ENCODE data around the gene GNAS.

DNA sequence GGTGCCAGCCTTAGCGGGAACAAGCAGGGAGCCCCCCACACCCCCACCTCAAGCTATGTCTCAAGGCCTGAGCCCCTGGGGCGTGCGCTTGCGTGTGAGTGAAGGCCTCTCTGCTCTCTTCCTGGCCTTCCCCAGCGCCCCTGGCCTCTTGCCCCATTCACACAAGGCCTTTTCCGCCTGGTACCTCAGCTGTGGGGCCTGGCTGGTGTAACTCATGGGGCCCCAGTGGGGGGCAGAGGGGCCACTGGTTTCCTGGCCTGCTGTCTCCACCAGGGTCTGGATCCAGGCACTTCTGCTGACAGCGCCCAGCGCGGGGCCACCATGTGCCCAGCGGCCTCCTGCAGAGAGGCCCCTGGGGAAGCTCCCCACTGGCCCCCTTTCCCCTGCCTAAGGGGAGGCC lies 36.5 kb upstream of the GNAS start:
- TF ChIP-seq, protein P1, sequence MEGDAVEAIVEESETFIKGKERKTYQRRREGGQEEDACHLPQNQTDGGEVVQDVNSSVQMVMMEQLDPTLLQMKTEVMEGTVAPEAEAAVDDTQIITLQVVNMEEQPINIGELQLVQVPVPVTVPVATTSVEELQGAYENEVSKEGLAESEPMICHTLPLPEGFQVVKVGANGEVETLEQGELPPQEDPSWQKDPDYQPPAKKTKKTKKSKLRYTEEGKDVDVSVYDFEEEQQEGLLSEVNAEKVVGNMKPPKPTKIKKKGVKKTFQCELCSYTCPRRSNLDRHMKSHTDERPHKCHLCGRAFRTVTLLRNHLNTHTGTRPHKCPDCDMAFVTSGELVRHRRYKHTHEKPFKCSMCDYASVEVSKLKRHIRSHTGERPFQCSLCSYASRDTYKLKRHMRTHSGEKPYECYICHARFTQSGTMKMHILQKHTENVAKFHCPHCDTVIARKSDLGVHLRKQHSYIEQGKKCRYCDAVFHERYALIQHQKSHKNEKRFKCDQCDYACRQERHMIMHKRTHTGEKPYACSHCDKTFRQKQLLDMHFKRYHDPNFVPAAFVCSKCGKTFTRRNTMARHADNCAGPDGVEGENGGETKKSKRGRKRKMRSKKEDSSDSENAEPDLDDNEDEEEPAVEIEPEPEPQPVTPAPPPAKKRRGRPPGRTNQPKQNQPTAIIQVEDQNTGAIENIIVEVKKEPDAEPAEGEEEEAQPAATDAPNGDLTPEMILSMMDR (IDR thresholded peaks at IDR 0.05), result no peak
- TF ChIP-seq POLR2A (IDR thresholded peaks at IDR 0.05), result no peak

Measured in right lobe of liver (tissue), 4 donors.